AG09319 (cell line): ENCODE measurements around the gene GLTP.
"Not testable (repeated sequence)": the region's sequence is repeated elsewhere in the genome, so short reads cannot be mapped to it uniquely, and the experiment has no call there.

Source experiments
- DNase-seq: peaks from one replicate; pipeline ENCODE4 v3.0.0-alpha.2; 2010; ENCODE audit warnings: low read depth; ENCODE audit errors: extremely low read depth
- TF ChIP-seq, protein P1 (sequence below): IDR thresholded peaks from 2 replicates; pipeline ENCODE4 v1.5.1; 2011; ENCODE audit warnings: low read depth, mild to moderate bottlenecking, inconsistent platforms, low read length, moderate library complexity

GLTP gene

DNA sequence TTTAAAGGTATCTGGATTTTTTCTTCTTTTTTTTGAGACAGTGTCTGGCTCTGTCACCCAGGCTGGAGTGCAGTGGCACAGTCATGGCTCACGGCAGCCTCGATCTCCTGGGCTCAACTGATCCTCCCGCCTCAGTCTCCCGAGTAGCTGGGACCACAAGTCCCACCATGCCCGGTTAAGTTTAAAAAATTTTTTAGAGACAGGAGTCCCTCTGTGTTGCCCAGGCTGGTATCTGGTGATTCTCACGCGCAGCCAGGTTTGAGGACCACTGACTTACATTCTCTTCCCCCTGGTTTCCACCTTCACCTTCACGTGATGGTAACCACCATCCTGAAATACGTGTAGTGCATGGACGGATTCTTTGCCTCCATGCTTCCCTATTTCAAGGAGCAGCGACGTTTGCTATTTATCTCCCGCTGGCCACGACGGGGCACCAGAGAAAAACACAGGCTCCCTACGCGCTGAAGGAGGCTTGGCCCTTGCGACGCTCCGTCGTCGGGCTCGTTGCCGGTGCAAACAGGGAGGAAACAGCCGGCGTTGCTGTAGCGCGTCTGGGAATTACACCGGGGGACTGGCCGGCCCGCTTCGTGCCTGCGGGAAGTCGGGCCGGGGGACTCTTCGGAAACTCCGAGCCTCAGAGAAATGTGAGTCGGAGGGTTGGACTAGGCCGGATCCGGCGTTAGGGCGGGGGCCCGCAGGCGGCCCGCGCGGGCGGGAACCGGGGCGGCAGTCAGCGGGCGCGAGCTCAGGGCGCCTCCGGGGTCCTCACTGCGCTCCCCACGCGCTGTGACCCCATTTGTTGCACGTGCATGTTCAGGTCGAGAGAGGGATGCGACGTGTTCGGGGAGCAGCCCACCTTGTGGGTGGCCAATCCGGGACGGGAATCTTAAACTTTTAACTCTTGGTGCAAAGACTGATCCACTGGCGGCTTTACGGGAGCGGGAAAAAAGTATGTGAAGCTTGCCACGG, 19.7 kb upstream of the GLTP start, which contains the start of gene TCHP:
TSS of gene TCHP (plus strand) at position 492 of the 969 bp plus-strand sequence. CDS start 2,753 bp downstream, outside the sequence.
- DNase-seq: peak; percentile 64
- TF ChIP-seq, protein P1, sequence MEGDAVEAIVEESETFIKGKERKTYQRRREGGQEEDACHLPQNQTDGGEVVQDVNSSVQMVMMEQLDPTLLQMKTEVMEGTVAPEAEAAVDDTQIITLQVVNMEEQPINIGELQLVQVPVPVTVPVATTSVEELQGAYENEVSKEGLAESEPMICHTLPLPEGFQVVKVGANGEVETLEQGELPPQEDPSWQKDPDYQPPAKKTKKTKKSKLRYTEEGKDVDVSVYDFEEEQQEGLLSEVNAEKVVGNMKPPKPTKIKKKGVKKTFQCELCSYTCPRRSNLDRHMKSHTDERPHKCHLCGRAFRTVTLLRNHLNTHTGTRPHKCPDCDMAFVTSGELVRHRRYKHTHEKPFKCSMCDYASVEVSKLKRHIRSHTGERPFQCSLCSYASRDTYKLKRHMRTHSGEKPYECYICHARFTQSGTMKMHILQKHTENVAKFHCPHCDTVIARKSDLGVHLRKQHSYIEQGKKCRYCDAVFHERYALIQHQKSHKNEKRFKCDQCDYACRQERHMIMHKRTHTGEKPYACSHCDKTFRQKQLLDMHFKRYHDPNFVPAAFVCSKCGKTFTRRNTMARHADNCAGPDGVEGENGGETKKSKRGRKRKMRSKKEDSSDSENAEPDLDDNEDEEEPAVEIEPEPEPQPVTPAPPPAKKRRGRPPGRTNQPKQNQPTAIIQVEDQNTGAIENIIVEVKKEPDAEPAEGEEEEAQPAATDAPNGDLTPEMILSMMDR: peak; percentile 51

GRCh38 chr12:109899345-109899744, 19.0 kb upstream of the GLTP start:
- not testable (repeated sequence) for DNase-seq

- DNase-seq: no peak
- TF ChIP-seq, protein P1: no peak
These were observed 16.7 kb upstream of the GLTP start for GRCh38 chr12:109897029-109897428.

DNA sequence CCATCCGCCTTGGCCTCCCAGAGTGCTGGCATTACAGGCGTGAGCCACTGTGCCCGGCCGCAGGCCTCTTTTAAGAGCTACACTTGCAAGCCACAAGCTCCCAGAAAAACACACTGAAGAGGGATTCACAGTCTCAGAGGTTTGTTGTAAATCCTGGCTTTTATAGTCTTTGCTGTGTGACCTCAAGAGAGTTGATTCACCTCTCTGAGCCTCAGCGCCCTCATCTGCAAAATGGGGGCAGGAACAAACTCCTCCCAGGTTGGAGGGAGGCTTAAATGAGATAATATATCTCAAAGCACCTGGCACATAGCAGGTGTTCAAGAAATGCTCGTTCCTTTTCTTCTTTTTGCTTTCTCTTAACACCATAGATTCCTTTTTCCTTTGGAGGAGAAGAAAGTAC, 15.8 kb upstream of the GLTP start:
- no peak for DNase-seq
- TF ChIP-seq, protein P1: no peak

GRCh38 chr12:109894939-109895338, 14.6 kb upstream of the GLTP start:
- no peak for DNase-seq
- TF ChIP-seq, protein P1: no peak

DNA sequence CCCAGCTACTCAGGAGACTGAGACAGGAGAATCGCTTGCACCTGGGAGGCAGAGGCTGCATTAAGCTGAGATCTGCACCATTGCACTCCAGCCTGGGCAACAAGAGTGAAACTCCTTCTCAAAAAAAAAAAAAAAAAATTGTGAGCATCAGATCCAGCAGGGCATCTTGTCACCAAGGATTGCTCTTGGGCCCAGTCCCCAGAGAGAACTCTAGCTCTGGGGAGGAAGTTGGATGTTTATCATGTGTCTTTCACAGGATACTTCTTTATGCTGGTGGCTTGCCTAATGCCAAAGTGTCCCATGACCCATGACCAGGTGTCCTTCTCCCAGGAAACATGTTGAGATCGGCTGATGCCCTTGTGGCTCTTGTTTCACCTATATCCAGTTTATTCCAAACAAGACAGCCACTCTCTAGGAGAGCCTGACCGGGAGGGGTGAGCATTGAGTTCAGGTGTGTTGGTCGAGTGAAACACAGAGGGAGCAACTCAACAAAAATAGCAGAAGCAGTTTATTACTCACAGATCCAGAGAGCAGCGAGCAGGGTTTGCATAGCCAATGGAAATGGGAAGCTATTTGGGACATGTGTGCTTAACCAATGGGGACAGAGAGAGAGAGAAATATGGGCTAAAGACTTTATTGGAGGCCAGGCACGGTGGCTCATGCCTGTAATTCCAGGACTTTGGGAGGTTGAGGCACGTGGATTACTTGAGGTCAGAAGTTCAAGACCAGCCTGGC, 13.1 kb upstream of the GLTP start:
- TF ChIP-seq, protein P1: no peak
- no peak for DNase-seq

DNA sequence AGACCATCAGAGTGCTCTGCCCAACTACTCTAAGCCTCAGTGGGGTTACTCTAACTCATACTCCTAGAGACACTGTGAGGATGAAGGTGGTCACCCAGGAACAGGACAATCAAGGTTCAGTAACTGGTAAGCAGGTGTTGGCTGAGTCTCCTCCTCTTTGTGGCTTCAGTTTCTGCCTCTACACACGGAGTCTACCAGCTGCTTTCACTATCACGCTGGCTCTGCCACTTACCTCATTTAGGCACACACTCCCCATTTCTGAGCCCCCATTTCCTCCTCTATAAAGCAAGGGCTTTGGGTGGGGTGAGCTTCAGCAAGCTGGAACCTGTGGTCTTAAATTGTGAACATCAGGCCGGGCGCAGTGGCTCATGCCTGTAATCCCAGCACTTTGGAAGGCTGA, 12.4 kb upstream of the GLTP start:
- TF ChIP-seq, protein P1: no peak

More for the DNA sequence above, 12.4 kb upstream of the GLTP start:
- DNase-seq: no peak
